ENCODE data around the gene OR14A2.

DNA sequence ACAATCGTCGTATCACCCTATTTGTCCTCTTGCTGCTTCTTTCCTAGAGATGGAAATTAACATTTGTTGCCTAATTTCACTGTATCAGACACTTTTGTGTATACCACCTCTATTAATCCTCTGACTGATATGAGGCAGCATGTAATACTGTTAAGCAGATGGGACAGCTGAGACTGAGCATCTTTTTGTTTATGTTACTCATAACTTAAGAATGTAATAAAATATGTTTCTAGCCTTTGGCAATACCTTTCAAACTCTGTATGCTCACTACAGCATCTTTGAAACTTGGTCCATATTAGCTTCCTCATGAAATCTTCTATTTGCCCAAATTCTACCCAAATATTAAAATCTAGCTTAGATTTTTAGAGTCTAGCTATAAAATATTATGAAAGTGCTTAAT is 7.2 kb downstream of the OR14A2 start:
- TF ChIP-seq, protein P1, sequence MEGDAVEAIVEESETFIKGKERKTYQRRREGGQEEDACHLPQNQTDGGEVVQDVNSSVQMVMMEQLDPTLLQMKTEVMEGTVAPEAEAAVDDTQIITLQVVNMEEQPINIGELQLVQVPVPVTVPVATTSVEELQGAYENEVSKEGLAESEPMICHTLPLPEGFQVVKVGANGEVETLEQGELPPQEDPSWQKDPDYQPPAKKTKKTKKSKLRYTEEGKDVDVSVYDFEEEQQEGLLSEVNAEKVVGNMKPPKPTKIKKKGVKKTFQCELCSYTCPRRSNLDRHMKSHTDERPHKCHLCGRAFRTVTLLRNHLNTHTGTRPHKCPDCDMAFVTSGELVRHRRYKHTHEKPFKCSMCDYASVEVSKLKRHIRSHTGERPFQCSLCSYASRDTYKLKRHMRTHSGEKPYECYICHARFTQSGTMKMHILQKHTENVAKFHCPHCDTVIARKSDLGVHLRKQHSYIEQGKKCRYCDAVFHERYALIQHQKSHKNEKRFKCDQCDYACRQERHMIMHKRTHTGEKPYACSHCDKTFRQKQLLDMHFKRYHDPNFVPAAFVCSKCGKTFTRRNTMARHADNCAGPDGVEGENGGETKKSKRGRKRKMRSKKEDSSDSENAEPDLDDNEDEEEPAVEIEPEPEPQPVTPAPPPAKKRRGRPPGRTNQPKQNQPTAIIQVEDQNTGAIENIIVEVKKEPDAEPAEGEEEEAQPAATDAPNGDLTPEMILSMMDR (conservative IDR thresholded peaks at IDR 0.05; ENCODE audit: low read depth, low read length), result no peak
- TF ChIP-seq POLR2A (IDR thresholded peaks at IDR 0.05; ENCODE audit: low read depth, low read length) (no peak), CHD1 (IDR thresholded peaks at IDR 0.05; ENCODE audit: low read depth, low read length) (no peak), NFE2L2 (IDR thresholded peaks at IDR 0.05; ENCODE audit: low read depth, low read length) (no peak), CEBPB (IDR thresholded peaks at IDR 0.05; ENCODE audit: low read depth, low read length) (no peak), MXI1 (IDR thresholded peaks at IDR 0.05; ENCODE audit: borderline replicate concordance, low read depth, low read length) (no peak)

Measured in IMR-90 (cell line).